Gastroesophageal sphincter (tissue), 4 donors: ENCODE results near the gene EPHB1. TPM values are rescaled to one million over a fixed set of nuclear protein-coding genes. Genes with fewer than 3 reads are reported as not detected.

ENCODE experiments used
- ATAC-seq: fragments of 150-250 bp; one replicate; pipeline ENCODE4 v1.9.1; 2016; ENCODE audit warnings: mild to moderate bottlenecking, moderate library complexity
- H3K27ac ChIP-seq, 4 donors: fragments of 200-600 bp; sonication (generic) in 3 of 4; 1 replicate in 3 of 4; 2 replicates in 1 of 4; pipeline ENCODE4 v1.5.1; 2016 to 2019
- H3K27me3 ChIP-seq: fragments of 200-600 bp; sonication (generic); one replicate; pipeline ENCODE4 v1.5.1; 2019
- H3K36me3 ChIP-seq, 2 donors: fragments of 200-600 bp; sonication (generic); one replicate each; pipeline ENCODE4 v1.5.1; 2019; ENCODE audit warnings: control low read depth in 1 of 2
- H3K4me1 ChIP-seq, 3 donors: fragments of 200-600 bp; sonication (generic); 1 replicate in 2 of 3; 2 replicates in 1 of 3; pipeline ENCODE4 v1.5.1; 2016 to 2019; ENCODE audit warnings: control low read depth in 2 of 3
- H3K4me3 ChIP-seq, 2 donors: fragments of 200-600 bp; sonication (generic); one replicate each; pipeline ENCODE4 v1.5.1; 2019; ENCODE audit warnings: mild to moderate bottlenecking in 1 of 2, moderate library complexity in 1 of 2
- H3K9me3 ChIP-seq, 3 donors: fragments of 200-600 bp; sonication (generic); one replicate each; pipeline ENCODE4 v1.5.1; 2017 to 2019; ENCODE audit warnings: control low read depth in 2 of 3
- EP300 ChIP-seq: sonication (generic); formaldehyde crosslinking; IDR thresholded peaks from one replicate; pipeline ENCODE4 v1.6.1; 2017; ENCODE audit warnings: antibody characterized with exemption, mild to moderate bottlenecking
- POLR2A ChIP-seq, 2 donors: fragments of 450-650 bp; IDR thresholded peaks; one replicate each; pipeline ENCODE4 v1.6.1; 2017; ENCODE audit warnings: antibody characterized with exemption in 2 of 2, mild to moderate bottlenecking in 2 of 2, moderate library complexity in 1 of 2
- POLR2AphosphoS5 ChIP-seq: sonication (generic); formaldehyde crosslinking; IDR thresholded peaks from one replicate; pipeline ENCODE4 v1.6.1; 2017; ENCODE audit warnings: antibody characterized with exemption
- WGBS, 2 donors: methylation state at CpG; one replicate each; pipeline ENCODE4 v1.1.5; 2018; ENCODE audit warnings: low coverage in 1 of 2; 5-methylcytosine and 5-hydroxymethylcytosine counted together
- total RNA-seq, 4 donors: library from RNA; depleted of rRNA; stranded (reverse); fragments of >200 nt; gene quantifications; one replicate each; pipeline ENCODE4 v1.1.0, GENCODE V29; 2016
- TF ChIP-seq, protein P1 (sequence below), 4 experiments: fragments of 200-600 bp in 2 of 4; fragments of 450-650 bp in 2 of 4; sonication (generic) in 1 of 4; IDR thresholded peaks; one replicate each; pipeline ENCODE4 v1.5.1; 2017 to 2019; ENCODE audit warnings: antibody characterized with exemption in 4 of 4, mild to moderate bottlenecking in 2 of 4, moderate library complexity in 2 of 4

Gene EPHB1
- total RNA-seq, 4 donors from 2014 or later = 0.81 to 5.7 (median 2.5) TPM; not detected in 1

GRCh38 chr3:135214400-135214799 lies 419.3 kb downstream of the EPHB1 start:
- no peak for ATAC-seq
- 70 to 82% methylated on average over 4 to 5 of the region's 5 CpGs for WGBS, 2 donors
- TF ChIP-seq POLR2A (IDR thresholded peaks at IDR 0.05) (no peak), EP300 (no peak), POLR2AphosphoS5 (no peak)
- TF ChIP-seq, protein P1, sequence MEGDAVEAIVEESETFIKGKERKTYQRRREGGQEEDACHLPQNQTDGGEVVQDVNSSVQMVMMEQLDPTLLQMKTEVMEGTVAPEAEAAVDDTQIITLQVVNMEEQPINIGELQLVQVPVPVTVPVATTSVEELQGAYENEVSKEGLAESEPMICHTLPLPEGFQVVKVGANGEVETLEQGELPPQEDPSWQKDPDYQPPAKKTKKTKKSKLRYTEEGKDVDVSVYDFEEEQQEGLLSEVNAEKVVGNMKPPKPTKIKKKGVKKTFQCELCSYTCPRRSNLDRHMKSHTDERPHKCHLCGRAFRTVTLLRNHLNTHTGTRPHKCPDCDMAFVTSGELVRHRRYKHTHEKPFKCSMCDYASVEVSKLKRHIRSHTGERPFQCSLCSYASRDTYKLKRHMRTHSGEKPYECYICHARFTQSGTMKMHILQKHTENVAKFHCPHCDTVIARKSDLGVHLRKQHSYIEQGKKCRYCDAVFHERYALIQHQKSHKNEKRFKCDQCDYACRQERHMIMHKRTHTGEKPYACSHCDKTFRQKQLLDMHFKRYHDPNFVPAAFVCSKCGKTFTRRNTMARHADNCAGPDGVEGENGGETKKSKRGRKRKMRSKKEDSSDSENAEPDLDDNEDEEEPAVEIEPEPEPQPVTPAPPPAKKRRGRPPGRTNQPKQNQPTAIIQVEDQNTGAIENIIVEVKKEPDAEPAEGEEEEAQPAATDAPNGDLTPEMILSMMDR (IDR thresholded peaks at IDR 0.05) = no peak
- Histone ChIP-seq H3K27me3 (no peaks in the 10 kb centered on the region), H3K27ac (no peak overlapping the region), H3K36me3 (no peaks in the 10 kb centered on the region), H3K4me1 (no peaks in the 10 kb centered on the region), H3K9me3 (no peaks in the 10 kb centered on the region), H3K4me3 (no peak overlapping the region)

GRCh38 chr3:135215516-135215915 lies 420.5 kb downstream of the EPHB1 start:
- ATAC-seq = no peak

GRCh38 chr3:135216659-135217058 lies 421.6 kb downstream of the EPHB1 start:
- Histone ChIP-seq H3K27ac (no peak overlapping the region), H3K9me3 (no peaks in the 10 kb centered on the region), H3K4me3 (no peak overlapping the region), H3K36me3 (no peaks in the 10 kb centered on the region), H3K27me3 (no peaks in the 10 kb centered on the region), H3K4me1 (no peaks in the 10 kb centered on the region)
- no peak for ATAC-seq
- TF ChIP-seq EP300 (no peak), POLR2AphosphoS5 (no peak), POLR2A (IDR thresholded peaks at IDR 0.05) (no peak)
- TF ChIP-seq, protein P1 (IDR thresholded peaks at IDR 0.05) = no peak
- 68 to 83% methylated on average over 2 to 3 of the region's 3 CpGs for WGBS, 2 donors

More at GRCh38 chr3:135215516-135215915, 420.5 kb downstream of the EPHB1 start:
- Histone ChIP-seq H3K27ac (no peak overlapping the region), H3K36me3 (no peaks in the 10 kb centered on the region), H3K4me1 (no peaks in the 10 kb centered on the region), H3K27me3 (no peaks in the 10 kb centered on the region), H3K4me3 (no peak overlapping the region), H3K9me3 (no peaks in the 10 kb centered on the region)
- TF ChIP-seq POLR2AphosphoS5 (no peak), POLR2A (IDR thresholded peaks at IDR 0.05) (no peak), EP300 (no peak)
- TF ChIP-seq, protein P1 (IDR thresholded peaks at IDR 0.05) = no peak
- WGBS, 2 donors = 85 to 95% methylated on average over 3 to 5 of the region's 6 CpGs

GRCh38 chr3:135217730-135218129 lies 422.7 kb downstream of the EPHB1 start:
- Histone ChIP-seq H3K27ac (no peak overlapping the region), H3K4me3 (no peak overlapping the region), H3K9me3 (no peaks in the 10 kb centered on the region), H3K27me3 (no peaks in the 10 kb centered on the region), H3K4me1 (no peaks in the 10 kb centered on the region), H3K36me3 (no peaks in the 10 kb centered on the region)
- 56 to 59% methylated on average over 3 of the region's 3 CpGs for WGBS, 2 donors
- no peak for TF ChIP-seq POLR2AphosphoS5
- TF ChIP-seq EP300 = no peak
- TF ChIP-seq POLR2A (IDR thresholded peaks at IDR 0.05) = no peak
- TF ChIP-seq, protein P1 (IDR thresholded peaks at IDR 0.05) = no peak
- no peak for ATAC-seq

- Histone ChIP-seq H3K27me3 (no peaks in the 10 kb centered on the region), H3K36me3 (no peaks in the 10 kb centered on the region), H3K27ac (no peak overlapping the region), H3K9me3 (no peaks in the 10 kb centered on the region), H3K4me3 (no peak overlapping the region), H3K4me1 (no peaks in the 10 kb centered on the region)
- no peak for ATAC-seq
- TF ChIP-seq, protein P1 (IDR thresholded peaks at IDR 0.05) = no peak
- TF ChIP-seq POLR2A (IDR thresholded peaks at IDR 0.05) = no peak
- TF ChIP-seq EP300 = no peak
- TF ChIP-seq POLR2AphosphoS5 = no peak
Observed at GRCh38 chr3:135218304-135218703, 423.2 kb downstream of the EPHB1 start.
